ENCODE measurements around the gene AFF3.
"Not testable (repeated sequence)": the region's sequence is repeated elsewhere in the genome, so short reads cannot be mapped to it uniquely, and the experiment has no call there.

DNA sequence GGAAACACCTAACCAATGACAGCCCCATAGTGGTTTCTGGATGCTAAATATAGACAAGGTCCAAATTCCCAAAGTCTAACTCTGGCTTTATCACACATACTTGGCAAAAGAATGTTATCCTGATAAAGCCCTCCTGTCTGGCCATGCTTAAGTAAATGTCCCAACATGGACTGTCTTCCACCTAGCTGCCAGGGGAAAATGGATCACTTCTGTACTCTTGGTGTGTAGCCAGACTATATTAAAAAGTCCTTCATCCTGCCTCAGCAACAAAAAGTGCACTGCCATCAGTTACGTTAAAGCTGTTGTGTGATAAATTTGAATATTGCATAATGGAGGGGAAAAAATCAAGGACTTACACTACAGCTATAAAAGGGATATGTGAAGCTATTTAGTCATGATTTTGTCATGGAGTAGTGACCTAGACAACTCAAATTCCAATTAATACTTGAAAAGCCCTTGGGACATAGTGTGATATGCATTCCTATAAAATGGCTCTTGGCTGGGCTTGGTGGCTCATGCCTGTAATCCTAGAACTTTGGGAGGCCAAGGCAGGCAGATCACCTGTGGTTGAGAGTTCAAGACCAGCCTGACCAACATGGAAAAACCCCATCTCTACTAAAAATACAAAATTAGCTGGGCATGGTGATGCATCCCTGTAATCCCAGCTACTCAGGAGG is 60.0 kb downstream of the AFF3 start:
- TF ChIP-seq, protein P1, sequence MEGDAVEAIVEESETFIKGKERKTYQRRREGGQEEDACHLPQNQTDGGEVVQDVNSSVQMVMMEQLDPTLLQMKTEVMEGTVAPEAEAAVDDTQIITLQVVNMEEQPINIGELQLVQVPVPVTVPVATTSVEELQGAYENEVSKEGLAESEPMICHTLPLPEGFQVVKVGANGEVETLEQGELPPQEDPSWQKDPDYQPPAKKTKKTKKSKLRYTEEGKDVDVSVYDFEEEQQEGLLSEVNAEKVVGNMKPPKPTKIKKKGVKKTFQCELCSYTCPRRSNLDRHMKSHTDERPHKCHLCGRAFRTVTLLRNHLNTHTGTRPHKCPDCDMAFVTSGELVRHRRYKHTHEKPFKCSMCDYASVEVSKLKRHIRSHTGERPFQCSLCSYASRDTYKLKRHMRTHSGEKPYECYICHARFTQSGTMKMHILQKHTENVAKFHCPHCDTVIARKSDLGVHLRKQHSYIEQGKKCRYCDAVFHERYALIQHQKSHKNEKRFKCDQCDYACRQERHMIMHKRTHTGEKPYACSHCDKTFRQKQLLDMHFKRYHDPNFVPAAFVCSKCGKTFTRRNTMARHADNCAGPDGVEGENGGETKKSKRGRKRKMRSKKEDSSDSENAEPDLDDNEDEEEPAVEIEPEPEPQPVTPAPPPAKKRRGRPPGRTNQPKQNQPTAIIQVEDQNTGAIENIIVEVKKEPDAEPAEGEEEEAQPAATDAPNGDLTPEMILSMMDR (IDR thresholded peaks at IDR 0.05 in 8 of 11, conservative IDR thresholded peaks at IDR 0.05 in 3 of 11): not testable (repeated sequence)
- not testable (repeated sequence) for TF ChIP-seq POLR2AphosphoS5 (IDR thresholded peaks at IDR 0.05)

All from spleen (tissue), 7 donors.